Sigmoid colon (tissue), 4 donors: Measurements from ENCODE around the gene DNAJC15.

Experiments
- CTCF ChIP-seq, 4 experiments: fragments of 450-650 bp in 3 of 4; fragments of 200-600 bp in 1 of 4; IDR thresholded peaks; one replicate each; pipeline ENCODE4 v1.5.1; 2016 to 2019; ENCODE audit warnings: antibody characterized with exemption in 4 of 4, mild to moderate bottlenecking in 3 of 4, moderate library complexity in 2 of 4
- POLR2A ChIP-seq, 2 donors: fragments of 450-650 bp; IDR thresholded peaks; one replicate each; pipeline ENCODE4 v1.6.1; 2016; ENCODE audit warnings: antibody characterized with exemption in 2 of 2, mild to moderate bottlenecking in 2 of 2, moderate library complexity in 2 of 2
- POLR2AphosphoS5 ChIP-seq, 4 donors: sonication (generic); formaldehyde crosslinking; IDR thresholded peaks; one replicate each; pipeline ENCODE4 v1.6.1; 2017; ENCODE audit warnings: antibody characterized with exemption in 4 of 4

DNA sequence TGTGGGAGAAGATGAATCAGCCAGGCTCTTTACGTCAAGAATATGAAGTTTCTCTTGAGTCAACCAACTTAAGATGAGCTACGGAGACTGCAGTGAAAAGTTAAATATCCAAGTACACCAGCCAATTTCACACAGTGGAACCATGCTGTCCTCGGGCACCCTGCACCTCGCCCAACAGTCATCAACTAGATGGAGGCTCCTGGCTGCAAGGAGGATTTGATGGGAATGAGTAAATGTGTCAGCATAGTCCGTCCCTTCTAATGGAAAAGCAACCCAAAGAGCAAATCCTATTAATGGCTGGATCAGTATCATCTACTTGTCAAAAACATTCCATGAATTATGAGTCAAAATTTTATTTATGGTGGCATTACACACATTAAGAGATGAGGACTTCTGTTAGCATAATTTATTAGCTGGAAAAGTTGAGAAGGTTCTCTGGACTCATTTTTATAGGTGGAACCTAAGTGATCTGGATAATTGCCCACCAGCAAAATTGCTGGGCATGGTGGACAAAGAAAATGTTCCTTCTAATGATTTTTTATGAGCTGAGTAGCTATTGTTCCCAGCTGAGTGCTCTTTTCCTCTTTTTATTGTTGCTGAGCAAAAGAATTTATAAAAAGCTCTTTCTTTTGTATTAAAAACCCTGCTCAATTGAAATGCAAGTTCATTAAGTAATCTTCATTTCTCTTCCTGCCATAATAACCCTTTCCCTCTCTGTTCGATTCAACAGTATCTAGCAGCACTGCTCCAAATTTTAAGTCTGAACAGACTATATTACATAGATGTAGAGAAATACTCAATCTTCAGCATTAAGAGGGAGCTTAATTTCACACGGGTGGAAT is 88.4 kb downstream of the DNAJC15 start:
- TF ChIP-seq POLR2AphosphoS5 (IDR thresholded peaks at IDR 0.05) (no peak), CTCF (IDR thresholded peaks at IDR 0.05) (no peak), POLR2A (IDR thresholded peaks at IDR 0.05) (no peak)
